ENCODE measurements around the gene GPER1. TPM values are rescaled to one million over a fixed set of nuclear protein-coding genes. Genes with fewer than 3 reads are reported as not detected.
"Not testable (repeated sequence)": the region's sequence is repeated elsewhere in the genome, so short reads cannot be mapped to it uniquely, and the experiment has no call there.

Gene GPER1
- total RNA-seq, 4 donors from 2014 or later = 1.1 to 4.5 (median 3.1) TPM

- intact Hi-C loops (cut with DNase I; ENCODE audit: low total_unique reads) = no loop called here
- no peak overlapping the region for H3K4me3 ChIP-seq (ENCODE audit: low read depth, poor library complexity, severe bottlenecking)
- no peak for DNase-seq (ENCODE audit: low spot score in 2 of 2)
- 86 to 91% methylated on average over 5 to 9 of the region's 9 CpGs for WGBS, 2 donors
- TF ChIP-seq CTCF (IDR thresholded peaks at IDR 0.05) = no peak
- TF ChIP-seq POLR2A (IDR thresholded peaks at IDR 0.05) = no peak
Observed at GRCh38 chr7:1112109-1112508, 24.2 kb downstream of the GPER1 start.

GRCh38 chr7:1112625-1113547 lies 25.0 kb downstream of the GPER1 start:
- TF ChIP-seq CTCF (IDR thresholded peaks at IDR 0.05) (no peak), POLR2A (IDR thresholded peaks at IDR 0.05) (no peak)
- DNase-seq (ENCODE audit: low spot score in 2 of 2) = no peak
- WGBS, 2 donors = 92 to 94% methylated on average over 43 of the region's 43 CpGs

GRCh38 chr7:1113548-1113885 lies 25.6 kb downstream of the GPER1 start:
- no peak for DNase-seq (ENCODE audit: low spot score in 2 of 2)
- H3K4me3 ChIP-seq (ENCODE audit: low read depth, poor library complexity, severe bottlenecking) = no peak overlapping the region
- TF ChIP-seq POLR2A (IDR thresholded peaks at IDR 0.05) = no peak
- no peak for TF ChIP-seq CTCF (IDR thresholded peaks at IDR 0.05)
- 94 to 95% methylated on average over 18 of the region's 18 CpGs for WGBS, 2 donors
- intact Hi-C loops (cut with DNase I; ENCODE audit: low total_unique reads) = no loop called here

More at GRCh38 chr7:1112625-1113547, 25.0 kb downstream of the GPER1 start:
- intact Hi-C loops (cut with DNase I; ENCODE audit: low total_unique reads) = no loop called here
- H3K4me3 ChIP-seq (ENCODE audit: low read depth, poor library complexity, severe bottlenecking) = no peak overlapping the region

GRCh38 chr7:1114088-1114487 lies 26.2 kb downstream of the GPER1 start:
- TF ChIP-seq CTCF (IDR thresholded peaks at IDR 0.05) (no peak), POLR2A (IDR thresholded peaks at IDR 0.05) (no peak)
- no peak overlapping the region for H3K4me3 ChIP-seq (ENCODE audit: low read depth, poor library complexity, severe bottlenecking)
- intact Hi-C loops (cut with DNase I; ENCODE audit: low total_unique reads) = no loop called here
- no peak for DNase-seq (ENCODE audit: low spot score in 2 of 2)
- 94 to 95% methylated on average over 12 to 13 of the region's 13 CpGs for WGBS, 2 donors

- no peak overlapping the region for H3K4me3 ChIP-seq (ENCODE audit: low read depth, poor library complexity, severe bottlenecking)
- intact Hi-C loops (cut with DNase I; ENCODE audit: low total_unique reads) = no loop called here
- no peak for DNase-seq (ENCODE audit: low spot score in 2 of 2)
- TF ChIP-seq POLR2A (IDR thresholded peaks at IDR 0.05) = no peak
- TF ChIP-seq CTCF (IDR thresholded peaks at IDR 0.05) = no peak
- WGBS, 2 donors = 91 to 94% methylated on average over 17 to 19 of the region's 19 CpGs
Observed at GRCh38 chr7:1114505-1114904, 26.6 kb downstream of the GPER1 start.

GRCh38 chr7:1115171-1116045 lies 27.5 kb downstream of the GPER1 start:
- DNase-seq (ENCODE audit: low spot score in 2 of 2); H3K4me3 ChIP-seq (ENCODE audit: low read depth, poor library complexity, severe bottlenecking); intact Hi-C loops (cut with DNase I; ENCODE audit: low total_unique reads): not testable (repeated sequence)
- 92 to 95% methylated on average over 44 of the region's 44 CpGs for WGBS, 2 donors

- DNase-seq (ENCODE audit: low spot score in 2 of 2); H3K4me3 ChIP-seq (ENCODE audit: low read depth, poor library complexity, severe bottlenecking); intact Hi-C loops (cut with DNase I; ENCODE audit: low total_unique reads): not testable (repeated sequence)
- 93% methylated on average over 35 to 49 of the region's 49 CpGs for WGBS, 2 donors
Observed at GRCh38 chr7:1116383-1117008, 28.6 kb downstream of the GPER1 start.

All from lower leg skin (tissue), 4 donors.